Fibroblast of lung (primary cell): ENCODE measurements around the gene ATP6V0E2.
"Not testable (repeated sequence)": the region's sequence is repeated elsewhere in the genome, so short reads cannot be mapped to it uniquely, and the experiment has no call there.

Experiments
- CTCF ChIP-seq, 2 donors: IDR thresholded peaks in 1 of 2; conservative IDR thresholded peaks in 1 of 2; 1 replicate in 1 of 2; 2 replicates in 1 of 2; pipeline ENCODE4 v1.5.1; 2011 to 2012; ENCODE audit warnings: low read length in 2 of 2, control low read depth in 1 of 2, inconsistent platforms in 1 of 2, low read depth in 1 of 2, mild to moderate bottlenecking in 1 of 2
- EZH2 ChIP-seq: IDR thresholded peaks from 2 replicates; pipeline ENCODE4 v1.5.1; 2012; ENCODE audit warnings: low read length, control low read depth, mild to moderate bottlenecking; ENCODE audit errors: missing control alignments

DNA sequence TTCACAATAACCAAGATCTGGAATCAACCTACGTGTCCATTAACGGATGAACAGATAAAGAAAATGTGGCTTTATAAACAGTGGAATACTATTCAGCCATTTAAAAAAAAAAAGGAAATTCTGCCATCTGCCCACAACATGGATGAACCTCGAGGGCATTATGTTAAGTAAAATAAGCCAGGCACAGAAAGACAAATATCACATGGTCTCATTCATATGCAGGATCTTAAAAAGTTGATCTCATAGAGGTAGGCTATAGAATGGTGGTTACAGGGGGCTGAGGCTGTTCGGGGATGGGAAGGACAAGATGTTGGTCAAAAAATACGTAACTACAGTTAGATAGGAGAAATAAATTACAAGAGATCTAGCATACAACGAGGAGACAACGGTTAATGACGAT, 21.2 kb downstream of the ATP6V0E2 start:
- TF ChIP-seq CTCF (conservative IDR thresholded peaks at IDR 0.05 in 1 of 2, IDR thresholded peaks at IDR 0.05 in 1 of 2; ENCODE audit: low read depth in 1 of 2, low read length in 2 of 2); EZH2: not testable (repeated sequence)
